GM12878 (cell line): ENCODE measurements around the gene TMEM161A.
"Not testable (repeated sequence)": the region's sequence is repeated elsewhere in the genome, so short reads cannot be mapped to it uniquely, and the experiment has no call there.

Experiments
- ATF7 ChIP-seq: fragments of 450-650 bp; IDR thresholded peaks from 2 replicates; pipeline ENCODE4 v1.6.1; 2016; ENCODE audit warnings: low read depth, mild to moderate bottlenecking
- EP300 ChIP-seq, 2 experiments: fragments of 150-350 bp in 1 of 2; IDR thresholded peaks; 2 replicates each; pipeline ENCODE4 v1.6.1; 2011 to 2012; ENCODE audit warnings: low read depth in 2 of 2, low read length in 2 of 2, borderline replicate concordance in 1 of 2, improper control_type of control experiment in 1 of 2, inconsistent platforms in 1 of 2; ENCODE audit not compliant: control insufficient read depth in 1 of 2
- MYC ChIP-seq: IDR thresholded peaks from 2 replicates; pipeline ENCODE4 v1.6.1; 2011; ENCODE audit warnings: mild to moderate bottlenecking, low read length, moderate library complexity, inconsistent platforms; ENCODE audit not compliant: insufficient read depth, insufficient replicate concordance, insufficient read length, severe bottlenecking
- NRF1 ChIP-seq: conservative IDR thresholded peaks from 2 replicates; pipeline ENCODE4 v1.6.1; 2011; ENCODE audit warnings: mild to moderate bottlenecking, low read depth, low read length, improper control_type of control experiment
- SUZ12 ChIP-seq: fragments of 200-600 bp; sonication (generic); IDR thresholded peaks from one replicate; pipeline ENCODE4 v1.6.1; 2018; ENCODE audit warnings: antibody characterized with exemption, mild to moderate bottlenecking; ENCODE audit not compliant: unreplicated experiment
- YBX1 ChIP-seq: fragments of 450-650 bp; IDR thresholded peaks from 2 replicates; pipeline ENCODE4 v1.6.1; 2016; ENCODE audit warnings: antibody characterized with exemption
- TF ChIP-seq, protein P1 (sequence below), 3 experiments: IDR thresholded peaks in 2 of 3; conservative IDR thresholded peaks in 1 of 3; 2 replicates each; pipeline ENCODE4 v1.5.1; 2011; ENCODE audit warnings: low read depth in 3 of 3, low read length in 3 of 3, mild to moderate bottlenecking in 3 of 3, control low read depth in 2 of 3, moderate library complexity in 2 of 3, inconsistent platforms in 1 of 3, mixed read lengths in 1 of 3; ENCODE audit not compliant: control insufficient read depth in 2 of 3, insufficient read depth in 1 of 3; ENCODE audit errors: extremely low read depth in 1 of 3
- TF ChIP-seq, protein P2 (sequence below): fragments of 450-650 bp; IDR thresholded peaks from 2 replicates; pipeline ENCODE4 v1.6.1; 2014; ENCODE audit warnings: mild to moderate bottlenecking

DNA sequence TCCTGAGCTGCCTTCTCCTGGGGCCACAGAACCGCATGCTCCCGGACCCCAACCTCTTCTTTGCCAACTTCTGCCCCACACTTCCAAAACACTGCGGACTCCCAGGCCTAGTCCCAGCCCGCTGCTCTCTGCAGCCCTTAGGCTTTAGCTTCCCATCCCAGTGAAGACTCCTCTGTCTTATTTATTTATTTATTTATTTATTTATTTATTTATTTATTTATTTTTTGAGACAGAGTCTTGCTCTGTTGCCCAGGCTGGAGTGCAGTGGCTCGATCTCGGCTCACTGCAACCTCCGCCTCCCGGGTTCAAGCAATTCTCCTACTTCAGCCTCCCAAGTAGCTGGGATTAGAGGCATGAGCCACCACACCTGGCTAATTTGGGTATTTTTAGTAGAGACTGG is 10.2 kb upstream of the TMEM161A start:
- TF ChIP-seq, protein P1, sequence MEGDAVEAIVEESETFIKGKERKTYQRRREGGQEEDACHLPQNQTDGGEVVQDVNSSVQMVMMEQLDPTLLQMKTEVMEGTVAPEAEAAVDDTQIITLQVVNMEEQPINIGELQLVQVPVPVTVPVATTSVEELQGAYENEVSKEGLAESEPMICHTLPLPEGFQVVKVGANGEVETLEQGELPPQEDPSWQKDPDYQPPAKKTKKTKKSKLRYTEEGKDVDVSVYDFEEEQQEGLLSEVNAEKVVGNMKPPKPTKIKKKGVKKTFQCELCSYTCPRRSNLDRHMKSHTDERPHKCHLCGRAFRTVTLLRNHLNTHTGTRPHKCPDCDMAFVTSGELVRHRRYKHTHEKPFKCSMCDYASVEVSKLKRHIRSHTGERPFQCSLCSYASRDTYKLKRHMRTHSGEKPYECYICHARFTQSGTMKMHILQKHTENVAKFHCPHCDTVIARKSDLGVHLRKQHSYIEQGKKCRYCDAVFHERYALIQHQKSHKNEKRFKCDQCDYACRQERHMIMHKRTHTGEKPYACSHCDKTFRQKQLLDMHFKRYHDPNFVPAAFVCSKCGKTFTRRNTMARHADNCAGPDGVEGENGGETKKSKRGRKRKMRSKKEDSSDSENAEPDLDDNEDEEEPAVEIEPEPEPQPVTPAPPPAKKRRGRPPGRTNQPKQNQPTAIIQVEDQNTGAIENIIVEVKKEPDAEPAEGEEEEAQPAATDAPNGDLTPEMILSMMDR (IDR thresholded peaks at IDR 0.05 in 2 of 3, conservative IDR thresholded peaks at IDR 0.05 in 1 of 3; ENCODE audit: control insufficient read depth in 2 of 3, extremely low read depth in 1 of 3, insufficient read depth in 1 of 3, low read depth in 3 of 3, low read length in 3 of 3): not testable (repeated sequence)
- TF ChIP-seq ATF7; NRF1; EP300 (IDR thresholded peaks at IDR 0.05; ENCODE audit: borderline replicate concordance in 1 of 2, control insufficient read depth in 1 of 2, low read depth in 2 of 2, low read length in 2 of 2); MYC; YBX1; SUZ12: not testable (repeated sequence)
- TF ChIP-seq, protein P2, sequence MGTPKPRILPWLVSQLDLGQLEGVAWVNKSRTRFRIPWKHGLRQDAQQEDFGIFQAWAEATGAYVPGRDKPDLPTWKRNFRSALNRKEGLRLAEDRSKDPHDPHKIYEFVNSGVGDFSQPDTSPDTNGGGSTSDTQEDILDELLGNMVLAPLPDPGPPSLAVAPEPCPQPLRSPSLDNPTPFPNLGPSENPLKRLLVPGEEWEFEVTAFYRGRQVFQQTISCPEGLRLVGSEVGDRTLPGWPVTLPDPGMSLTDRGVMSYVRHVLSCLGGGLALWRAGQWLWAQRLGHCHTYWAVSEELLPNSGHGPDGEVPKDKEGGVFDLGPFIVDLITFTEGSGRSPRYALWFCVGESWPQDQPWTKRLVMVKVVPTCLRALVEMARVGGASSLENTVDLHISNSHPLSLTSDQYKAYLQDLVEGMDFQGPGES: not testable (repeated sequence)
